SK-N-DZ (cell line): Measurements from ENCODE around the gene STAT1.

Experiments used
- DNase-seq: peaks from one replicate; pipeline ENCODE4 v3.0.0-alpha.2; 2015; ENCODE audit warnings: low spot score

Gene STAT1

DNA sequence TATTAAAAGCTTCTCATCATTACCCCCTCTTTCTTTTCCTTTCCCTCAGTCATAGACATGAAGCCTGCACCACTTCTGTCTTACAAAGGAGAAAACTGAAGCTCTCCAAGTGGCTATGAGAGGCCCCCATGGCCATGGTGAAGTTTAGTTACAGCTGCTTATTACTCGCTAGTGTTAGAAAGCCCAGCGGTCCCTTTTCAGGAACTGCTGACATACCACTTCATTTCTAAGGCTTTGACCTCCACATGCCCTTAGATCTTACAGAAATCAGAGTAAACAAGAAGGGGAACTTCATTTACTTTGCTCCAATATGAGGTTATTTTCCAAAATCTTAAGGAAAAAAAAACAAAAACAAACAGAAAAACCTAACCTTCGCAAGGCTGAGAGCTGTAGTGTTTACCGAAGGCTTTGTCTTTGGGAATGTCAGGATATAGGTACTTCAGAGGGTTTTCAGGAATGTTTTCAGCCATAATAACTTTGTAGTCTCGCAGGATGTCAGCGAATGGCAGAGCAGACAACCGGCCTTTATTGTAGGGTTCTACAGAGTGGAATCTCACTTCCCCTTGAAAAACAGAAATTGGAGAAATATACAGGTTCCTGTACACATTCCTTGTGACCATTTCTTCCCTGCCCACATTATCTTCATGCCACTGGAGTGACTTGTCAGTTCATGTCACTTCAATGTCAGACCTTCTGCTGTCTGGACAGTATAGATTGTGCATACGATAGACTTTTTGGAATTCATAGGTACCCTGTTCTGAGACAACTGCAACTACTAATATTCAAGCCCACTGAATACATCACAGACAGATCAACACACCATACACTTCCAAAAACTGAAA, 18.8 kb upstream of the STAT1 start:
- DNase-seq = no peak

DNA sequence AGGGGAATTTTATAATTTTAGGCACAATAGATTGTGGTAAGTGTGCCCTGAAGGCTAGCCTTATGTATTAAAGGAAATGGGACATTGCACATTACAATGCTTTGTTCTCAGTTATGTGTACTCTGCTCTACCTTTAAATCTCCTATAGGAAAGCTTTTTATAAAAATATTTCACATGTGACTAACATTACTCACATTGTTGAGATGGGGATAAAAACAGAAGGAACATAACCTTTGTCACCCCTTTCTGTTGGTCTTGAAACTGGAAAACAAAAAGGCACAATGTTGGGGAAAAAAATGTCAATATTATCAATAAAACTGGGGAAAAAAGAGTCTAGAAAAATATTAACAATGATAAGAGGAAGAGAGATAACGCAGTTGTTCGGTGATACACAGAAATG, 17.3 kb upstream of the STAT1 start:
- no peak for DNase-seq

DNA sequence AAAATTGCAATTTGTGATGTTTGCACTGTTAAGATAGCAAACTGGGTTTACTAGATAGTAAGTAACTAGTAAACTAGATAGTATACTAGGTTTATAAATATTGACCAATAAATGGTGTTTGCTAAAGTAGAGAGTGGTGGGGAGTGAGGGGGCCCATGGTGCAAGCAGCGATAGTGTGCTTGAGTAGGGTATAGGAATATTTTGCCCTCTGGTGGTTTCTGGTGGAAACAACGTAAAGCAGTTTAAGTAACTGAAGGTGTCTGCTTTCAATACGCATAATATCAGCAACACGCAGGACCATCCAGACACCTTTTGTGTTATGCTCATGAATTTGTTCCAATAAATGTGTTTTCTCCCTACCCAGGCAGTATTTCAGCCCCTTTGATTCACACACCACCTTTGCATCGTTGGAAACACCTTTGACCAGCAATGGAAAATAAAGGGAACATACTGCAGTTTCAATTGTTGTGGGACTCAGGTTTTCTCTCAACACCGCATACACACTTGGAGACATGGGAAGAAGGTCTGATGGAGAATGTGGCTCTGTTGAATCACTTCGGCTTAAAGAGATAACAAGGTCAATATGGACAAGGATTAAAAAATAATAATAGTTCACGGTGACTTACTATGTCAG, 16.7 kb upstream of the STAT1 start:
- peak; percentile 59 for DNase-seq

DNA sequence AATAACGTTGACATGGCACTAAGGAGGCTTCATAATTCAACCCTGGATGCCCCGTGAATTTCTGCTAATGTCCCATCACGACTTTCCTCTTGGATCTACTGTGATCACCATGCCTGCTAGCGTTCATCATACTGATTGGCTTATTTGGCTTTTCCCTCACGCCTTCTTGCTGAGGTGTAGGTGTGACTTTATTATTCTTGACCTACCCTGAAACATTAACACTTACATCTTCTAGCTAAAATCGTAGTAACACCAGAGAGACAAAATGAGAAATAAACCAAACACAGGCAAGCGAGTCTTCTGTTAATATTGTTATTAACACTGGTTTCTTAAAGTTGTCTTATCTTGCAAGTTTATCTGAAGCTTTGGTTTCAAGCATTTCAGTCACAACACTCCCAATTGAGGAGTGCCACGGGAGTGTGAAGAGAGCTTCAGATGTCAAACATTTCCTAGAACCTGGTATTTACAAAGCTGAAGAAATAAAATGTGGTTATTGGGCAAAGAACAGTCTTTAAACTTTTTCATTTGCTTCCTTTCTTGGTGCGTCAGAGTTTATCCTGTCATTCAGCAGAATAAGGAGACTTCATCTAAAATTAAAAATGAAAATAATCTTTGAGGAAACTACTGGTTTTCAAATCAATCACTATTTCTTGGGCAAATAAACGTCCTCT, 15.4 kb upstream of the STAT1 start:
- DNase-seq = no peak

DNA sequence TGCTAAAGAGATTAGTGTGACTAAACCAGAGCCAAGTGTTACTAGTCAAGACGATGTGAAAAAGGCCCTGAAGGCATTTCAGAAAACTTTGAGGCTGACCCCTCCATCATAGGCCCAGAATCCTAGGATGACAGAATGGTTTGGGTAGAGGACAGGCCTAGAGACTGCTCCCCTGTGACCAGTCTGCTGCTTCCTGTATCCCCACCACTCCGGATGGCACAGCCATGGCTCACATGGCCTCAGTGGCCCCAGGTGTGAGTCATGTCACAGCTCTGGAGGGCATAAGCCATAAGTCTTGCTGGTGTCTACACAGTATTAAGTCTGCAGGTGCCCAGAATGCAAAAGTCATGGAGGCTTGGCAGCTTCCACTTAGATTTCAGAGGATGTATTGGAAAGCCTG, 12.4 kb upstream of the STAT1 start:
- no peak for DNase-seq

DNA sequence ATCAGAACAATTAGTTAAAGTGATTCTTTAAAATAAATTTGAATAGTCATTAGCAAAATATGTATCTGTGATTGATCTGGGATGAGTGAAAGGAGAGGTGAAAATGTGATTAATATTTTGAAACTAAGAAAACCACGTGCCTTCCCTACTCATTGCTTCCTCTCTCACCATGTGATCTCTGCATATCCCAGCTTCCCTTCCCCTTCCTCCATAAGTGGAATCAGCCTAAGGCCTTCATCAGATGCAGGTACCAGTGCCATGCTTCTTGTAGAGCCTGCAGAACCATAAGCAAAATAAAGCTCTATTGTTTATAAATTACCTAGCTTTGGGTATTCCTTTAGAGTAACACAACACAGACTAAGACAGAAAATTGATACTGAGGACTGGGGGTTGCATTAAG, 11.2 kb upstream of the STAT1 start:
- no peak for DNase-seq

DNA sequence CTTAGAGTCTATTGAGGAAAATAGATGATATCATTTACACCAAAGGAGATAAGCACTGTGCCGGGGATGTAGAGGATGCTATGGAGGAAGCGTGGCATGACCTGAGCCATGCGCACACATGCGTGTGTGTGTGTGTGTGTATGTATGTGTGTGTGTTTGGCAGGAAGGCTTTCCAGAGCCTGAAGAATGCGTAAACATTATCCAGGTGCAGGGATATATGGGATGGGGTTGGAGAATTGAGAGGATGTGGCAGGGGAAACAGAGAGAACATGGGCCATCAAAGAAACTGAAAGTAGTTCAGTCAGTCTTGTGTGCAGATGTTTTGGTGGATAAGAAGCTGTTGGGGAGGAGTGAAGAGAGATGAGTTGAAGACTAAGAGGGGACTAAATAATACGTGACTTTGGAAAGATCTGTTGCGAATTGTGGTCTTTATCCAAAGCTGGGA, 9.3 kb upstream of the STAT1 start:
- no peak for DNase-seq

DNA sequence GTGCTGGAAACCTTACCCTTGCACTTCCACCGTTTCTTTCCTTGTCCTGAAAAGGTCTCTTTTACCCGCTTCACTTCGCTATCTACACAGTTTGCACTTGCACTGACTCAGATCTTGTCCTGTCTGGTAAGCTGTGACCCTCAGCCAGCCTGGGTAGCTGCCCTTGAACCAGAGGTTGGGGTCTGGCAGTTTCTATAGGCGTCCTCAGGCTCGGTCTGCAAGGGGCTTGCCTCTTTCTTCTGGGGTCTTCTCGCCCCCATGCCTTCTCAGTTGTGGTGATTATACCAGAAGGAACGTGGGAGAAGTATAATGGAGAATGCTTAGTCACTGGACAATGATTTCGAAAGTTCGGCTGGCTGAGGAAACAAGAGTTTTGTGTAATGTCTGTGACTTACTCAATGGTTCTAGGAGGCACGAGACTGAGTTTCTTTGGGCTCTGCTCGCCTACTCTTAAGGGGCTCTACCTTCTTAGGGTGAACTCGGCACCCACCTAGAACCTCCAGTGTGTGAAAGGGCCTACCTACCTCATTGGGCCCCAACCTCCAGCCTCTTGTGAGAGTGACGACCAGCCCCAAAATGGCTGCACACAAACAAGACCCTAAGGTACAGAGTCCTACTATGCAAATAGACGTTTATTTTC, 6.9 kb upstream of the STAT1 start:
- no peak for DNase-seq

DNA sequence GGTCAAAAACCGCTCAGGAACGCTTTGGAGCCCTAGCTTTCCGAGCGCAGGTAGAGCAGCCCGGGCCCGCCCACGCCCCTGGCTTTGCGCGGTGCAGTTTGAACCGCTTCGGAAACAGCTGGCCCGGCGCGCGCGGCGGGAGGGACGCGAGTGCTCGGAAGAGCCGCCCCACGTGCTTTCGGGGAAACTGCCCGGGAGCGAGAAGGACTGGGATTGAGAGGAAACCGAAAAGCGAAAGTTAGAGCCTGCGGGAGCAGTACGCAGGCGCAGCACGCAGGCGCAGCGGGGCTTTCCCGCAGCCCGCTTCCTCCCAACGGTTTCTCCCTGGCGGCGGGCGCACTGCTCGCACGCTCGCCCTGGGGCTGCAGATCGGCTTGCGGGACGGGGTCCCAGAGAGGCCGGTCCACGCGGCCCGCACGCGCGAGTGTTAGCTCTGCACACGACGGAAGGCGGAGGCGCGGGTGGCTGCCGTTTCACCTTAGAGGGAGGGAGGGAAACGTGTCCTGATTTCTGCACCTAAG, 6.3 kb upstream of the STAT1 start:
- DNase-seq = peak; percentile 94

DNA sequence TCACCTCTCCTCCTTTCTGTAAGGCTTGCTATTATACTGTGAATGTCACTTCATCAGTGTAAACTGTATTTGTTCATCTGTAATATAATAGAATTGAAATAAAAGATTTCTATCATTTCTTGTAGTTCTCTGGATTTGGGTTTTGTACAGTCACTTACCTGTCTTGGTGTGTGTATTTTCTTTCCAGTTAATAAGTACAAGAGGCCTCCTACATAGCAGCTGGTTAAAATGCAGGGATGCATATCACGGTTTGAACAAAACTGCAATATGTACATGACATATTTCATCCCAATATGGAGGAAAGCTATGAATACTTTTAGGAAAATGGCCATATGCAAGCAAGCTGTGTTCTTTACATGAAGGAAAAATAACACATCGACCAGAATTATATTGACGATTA, 5.4 kb upstream of the STAT1 start:
- DNase-seq = no peak

DNA sequence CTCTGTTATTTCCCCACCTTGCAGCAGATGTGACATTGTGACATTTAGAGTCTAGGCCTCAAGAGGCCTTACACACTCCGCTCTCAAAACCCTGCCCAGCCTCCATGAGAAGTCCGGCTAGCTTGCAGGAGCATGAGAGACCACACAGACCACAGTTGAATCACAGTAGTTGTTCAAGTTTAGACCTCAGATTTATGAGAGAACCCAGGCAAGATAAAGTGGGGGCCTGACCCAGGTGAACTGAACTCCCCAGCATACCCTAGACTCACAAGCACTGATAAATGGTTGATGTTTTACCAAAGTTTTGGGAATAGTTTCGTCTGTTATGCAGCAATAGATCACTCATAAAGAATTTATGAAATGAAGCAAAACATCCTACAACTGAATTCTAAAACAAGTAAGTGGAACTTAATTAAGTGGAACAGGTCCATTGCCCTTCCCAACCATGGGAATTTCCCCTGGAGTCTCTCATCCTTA, 4.7 kb upstream of the STAT1 start:
- no peak for DNase-seq

DNA sequence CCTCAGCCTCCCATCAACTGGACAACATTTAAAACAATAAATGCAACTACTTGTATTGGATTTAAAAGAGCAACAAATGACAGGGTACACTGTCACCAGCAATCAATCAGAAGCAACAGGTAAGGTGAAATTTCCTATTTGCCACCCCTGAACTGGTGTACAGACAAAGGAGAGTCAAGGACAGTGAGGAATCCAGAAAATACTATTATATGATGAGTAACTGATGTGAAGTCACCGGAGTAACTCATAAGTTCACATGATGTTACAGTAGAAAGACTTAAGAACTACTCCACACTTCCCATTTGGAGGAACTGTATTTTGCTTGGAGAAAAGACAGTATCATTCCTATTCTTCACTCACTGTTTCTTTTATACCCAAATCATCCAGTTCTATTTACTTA, 4.1 kb upstream of the STAT1 start:
- DNase-seq = no peak

DNA sequence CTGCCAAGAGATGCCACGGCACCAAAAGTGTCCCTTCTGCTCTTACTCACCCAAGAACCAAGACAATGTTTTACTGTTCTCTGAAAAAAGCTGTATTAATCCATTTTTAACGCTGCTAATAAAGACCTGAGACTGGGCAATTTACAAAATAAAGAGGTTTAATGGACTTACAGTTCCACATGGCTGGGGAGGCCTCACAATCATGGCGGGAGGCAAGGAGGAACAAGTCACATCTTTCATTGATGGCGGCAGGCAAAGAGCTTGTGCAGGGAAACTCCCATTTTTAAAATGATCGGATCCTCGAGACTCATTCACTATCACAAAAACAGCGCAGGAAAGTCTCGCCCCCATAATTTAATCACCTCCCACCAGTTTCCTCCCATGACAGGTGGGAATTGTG, 1.9 kb upstream of the STAT1 start:
- no peak for DNase-seq

DNA sequence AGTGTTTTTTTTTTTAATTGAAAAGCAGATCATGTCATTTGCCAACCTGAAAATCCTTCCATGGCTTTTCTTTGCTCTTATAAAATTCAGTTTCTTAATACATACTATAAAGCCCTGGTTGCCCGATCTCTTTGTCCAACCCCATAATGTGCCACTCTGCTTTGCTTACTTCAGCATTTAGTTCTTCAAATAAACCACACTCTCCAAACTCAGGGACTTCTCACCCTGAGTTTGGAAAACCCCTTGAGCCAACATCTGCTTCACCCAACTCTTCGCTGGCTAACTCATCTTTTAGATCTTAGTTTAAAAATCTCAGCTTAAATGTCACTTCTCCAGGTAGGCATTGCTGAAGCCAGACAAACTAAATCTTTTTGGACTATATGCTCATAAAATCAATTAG, 1.3 kb upstream of the STAT1 start:
- no peak for DNase-seq

DNA sequence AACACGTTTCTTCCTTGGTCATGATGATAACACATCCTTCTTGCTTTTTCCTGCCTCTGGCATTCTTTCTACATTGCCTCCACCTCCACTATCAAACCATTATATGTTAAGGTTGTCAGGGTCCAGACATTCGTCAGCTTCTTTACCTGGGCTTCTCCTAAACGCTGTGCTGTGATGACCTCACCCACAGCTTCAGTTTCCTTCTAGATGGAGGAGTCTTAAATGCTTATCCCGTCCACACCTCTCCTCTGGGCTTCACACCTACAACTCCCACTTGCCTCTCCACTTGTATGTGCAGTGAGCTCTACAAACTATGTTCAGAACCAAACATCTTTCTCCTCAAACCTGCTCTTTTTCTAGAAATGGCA, 666 bp upstream of the STAT1 start:
- no peak for DNase-seq

DNA sequence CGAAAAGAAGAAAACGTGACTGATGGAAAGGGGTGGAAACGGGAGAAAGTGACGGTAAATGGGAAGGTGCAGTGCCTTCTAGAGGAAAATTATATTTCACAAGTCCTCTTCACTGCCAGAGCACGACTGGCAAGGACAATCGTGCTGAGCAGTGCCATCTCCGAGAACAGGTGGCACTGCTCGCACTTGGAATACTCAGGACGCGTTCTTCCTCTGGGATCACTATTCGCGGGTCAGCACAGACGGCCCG, 364 bp downstream of the STAT1 start:
- no peak for DNase-seq

DNA sequence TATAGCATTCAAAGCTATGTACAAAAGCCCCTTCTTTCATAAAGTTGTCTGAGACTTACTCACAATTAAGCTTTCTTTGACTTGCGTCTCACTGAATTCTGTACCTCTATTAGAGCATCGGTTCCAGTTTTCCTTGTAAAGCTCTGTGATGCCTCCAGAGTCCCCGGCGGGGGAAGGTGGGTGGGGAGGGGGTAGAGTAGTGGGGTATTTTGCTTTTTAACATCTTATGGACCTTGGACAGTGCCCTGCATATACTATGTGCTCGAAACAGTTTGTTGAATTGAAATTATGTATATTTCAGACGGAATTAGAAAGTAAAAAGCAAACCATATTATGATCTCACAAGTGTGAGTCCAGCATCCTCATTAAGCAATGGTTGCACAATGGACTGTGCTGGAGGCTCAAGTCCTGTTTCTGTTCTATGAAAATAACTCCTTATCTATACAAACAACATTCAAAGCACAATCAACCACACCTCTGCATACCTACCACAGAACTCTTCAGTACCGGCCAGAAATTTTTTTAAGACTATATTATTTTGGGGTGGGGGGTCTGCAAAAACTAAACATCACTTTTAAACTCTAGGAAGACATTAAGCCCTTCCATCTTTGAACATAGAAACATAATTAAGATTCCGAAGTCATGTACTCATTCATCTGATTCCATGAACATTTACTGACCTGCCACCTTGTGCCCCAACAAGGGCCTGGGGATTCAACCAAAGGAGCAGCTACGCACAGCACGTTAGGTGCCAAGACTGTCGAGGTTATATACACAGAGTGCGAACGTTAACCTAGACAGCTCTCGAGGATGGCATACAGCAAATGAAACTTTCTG, 908 bp downstream of the STAT1 start:
- no peak for DNase-seq

DNA sequence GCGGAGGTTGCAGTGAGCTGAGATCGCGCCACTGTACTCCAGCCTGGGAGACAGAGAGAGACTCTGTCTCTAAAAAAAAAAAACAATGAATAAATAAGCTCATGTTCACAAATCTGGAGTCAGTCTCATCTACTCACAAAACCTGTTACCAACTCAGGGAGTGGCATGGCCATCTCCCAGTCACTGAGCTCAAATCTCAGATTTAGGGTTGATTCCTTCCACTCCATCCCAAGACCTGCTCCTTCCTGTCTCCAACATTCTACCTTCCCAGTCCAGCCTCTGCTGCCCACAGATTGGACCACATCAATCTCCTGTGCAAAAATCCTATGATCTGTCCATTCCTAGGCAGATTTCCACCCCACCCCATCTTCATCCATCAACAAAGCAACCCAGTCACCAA, 1.6 kb downstream of the STAT1 start:
- no peak for DNase-seq

DNA sequence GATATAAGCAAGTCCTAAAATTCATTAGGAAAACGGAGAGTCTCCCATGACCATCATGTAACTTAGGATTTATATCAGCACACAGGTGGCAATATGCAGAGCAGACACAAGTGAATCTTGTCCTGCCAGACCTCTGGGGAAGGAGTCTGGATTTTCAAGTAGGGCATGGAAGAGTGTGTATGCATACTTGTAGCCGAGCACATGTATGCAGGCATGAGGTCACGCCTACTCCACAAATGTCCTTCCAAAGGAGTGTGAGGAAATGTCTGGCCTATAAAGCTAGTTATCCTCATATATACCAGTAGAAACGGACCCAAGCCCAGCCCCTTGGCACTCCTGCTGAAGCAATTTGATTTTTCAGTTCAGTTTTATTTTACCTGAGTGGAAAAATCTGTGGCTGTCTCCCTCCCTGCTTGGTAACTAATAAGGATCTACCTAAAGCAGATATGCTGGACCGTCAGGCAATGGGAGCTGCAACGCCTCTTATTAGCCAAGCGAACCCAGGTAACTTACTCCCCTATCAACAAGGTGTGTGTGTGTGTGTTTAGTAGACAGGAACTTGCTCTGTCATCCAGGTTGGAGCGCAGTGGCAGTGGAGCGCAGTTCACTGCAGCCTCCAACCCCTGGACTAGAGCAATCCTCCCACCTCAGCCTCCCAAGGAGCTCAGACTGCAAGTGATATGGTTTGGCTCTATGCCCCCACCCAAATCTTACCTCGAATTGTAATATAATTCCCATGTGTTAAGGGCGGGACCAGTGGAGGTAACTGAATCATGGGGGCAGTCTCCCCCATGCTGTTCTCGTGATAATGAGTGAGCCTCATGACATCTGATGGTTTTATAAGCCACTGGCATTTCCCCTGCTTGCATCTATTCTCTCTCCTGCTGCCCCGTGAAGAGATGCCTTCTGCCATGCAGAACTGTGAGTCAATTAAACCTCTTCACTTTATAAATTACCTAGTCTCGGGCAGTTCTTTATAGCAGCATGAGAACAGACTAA, 2.8 kb downstream of the STAT1 start:
- DNase-seq = no peak
